Adrenal gland (tissue), 12 donors: ENCODE measurements around the gene SLC7A1. TPM values are rescaled to one million over a fixed set of nuclear protein-coding genes. Genes with fewer than 3 reads are reported as not detected.

Source experiments
- DNase-seq, 7 donors: peaks; one replicate each; pipeline ENCODE4 v3.0.0-alpha.2; 2019 to 2020
- H3K27ac ChIP-seq, 5 donors: fragments of 200-600 bp; sonication (generic) in 4 of 5; 1 replicate in 3 of 5; 2 replicates in 2 of 5; pipeline versions ENCODE4 v1.5.1 to v1.8.0; 2016 to 2020; ENCODE audit warnings: mild to moderate bottlenecking in 1 of 5
- H3K27me3 ChIP-seq: fragments of 200-600 bp; 2 replicates; pipeline ENCODE4 v1.8.0; 2021
- H3K36me3 ChIP-seq, 2 donors: fragments of 200-600 bp; replicated peaks in 1 of 2; 1 replicate in 1 of 2; 2 replicates in 1 of 2; pipeline versions ENCODE4 v1.5.1 to v1.8.0; 2018 to 2022
- H3K4me1 ChIP-seq, 2 donors: fragments of 200-600 bp; replicated peaks in 1 of 2; 1 replicate in 1 of 2; 2 replicates in 1 of 2; pipeline versions ENCODE4 v1.5.1 to v1.8.0; 2018 to 2021
- H3K4me3 ChIP-seq, 4 donors: fragments of 200-600 bp; sonication (generic) in 3 of 4; one replicate each; pipeline ENCODE4 v1.5.1; 2016 to 2018
- H3K9me3 ChIP-seq, 3 donors: fragments of 200-600 bp; sonication (generic) in 1 of 3; replicated peaks in 1 of 3; 1 replicate in 2 of 3; 2 replicates in 1 of 3; pipeline versions ENCODE4 v1.5.1 to v1.8.0; 2016 to 2021
- POLR2A ChIP-seq, 2 donors: fragments of 450-650 bp; IDR thresholded peaks; one replicate each; pipeline ENCODE4 v1.6.1; 2017; ENCODE audit warnings: antibody characterized with exemption in 2 of 2, mild to moderate bottlenecking in 2 of 2, moderate library complexity in 1 of 2
- WGBS, 4 donors: extraction: QIAGEN DNeasy Blood & Tissue Kit in 2 of 4; methylation state at CpG; one replicate each; pipeline versions ENCODE4 v1.1.5 to v1.1.7; 2013 to 2017; 5-methylcytosine and 5-hydroxymethylcytosine counted together
- intact Hi-C, 2 donors: fragments of 100-400 bp; cut with DNase I; formaldehyde crosslinking; loops; one replicate each; pipeline versions ENCODE4 v1.14.1 to v1.15.0; 2022 to 2023
- polyA plus RNA-seq, 3 donors: library from polyadenylated mRNA; stranded (reverse); fragments of 200-250 nt in 2 of 3; fragments of 350-450 nt in 1 of 3; fragmentation: Illumina TruSeq in 1 of 3; extraction: RNeasy Lipid Tissue Mini Kit (QIAGEN cat#74804) in 1 of 3; gene quantifications; one replicate each; pipeline ENCODE4 v1.2.3, GENCODE V29; 2013 to 2014
- total RNA-seq, 9 donors: library from RNA; depleted of rRNA in 4 of 9; stranded (reverse); fragments of >200 nt in 4 of 9; fragments of 120-200 nt in 1 of 9; fragmentation: NEBNext Ultra II Directional in 1 of 9; extraction: Animal tissue kit (Norgen Biotek cat#: 25700) in 1 of 9; gene quantifications; one replicate each; pipeline versions ENCODE4 v1.1.0 to v1.2.4, GENCODE V29; 2013 to 2023
- TF ChIP-seq, protein P1 (sequence below), 6 experiments: fragments of 450-650 bp in 4 of 6; fragments of 200-600 bp in 2 of 6; sonication (generic) in 1 of 6; IDR thresholded peaks; 1 replicate in 5 of 6; 2 replicates in 1 of 6; pipeline versions ENCODE4 v1.5.1 to v1.8.0; 2016 to 2021; ENCODE audit warnings: antibody characterized with exemption in 6 of 6, mild to moderate bottlenecking in 2 of 6, moderate library complexity in 1 of 6
- donor health status: healthy with polysubstance abuse.
- donor health status: Bipolar disorder and iron deficiency.
- donor health status: DM: yes; HTN: yes; CAD: no.
- donor health status: DM: no; HTN: no; CAD: no.
- donor health status: DM: no; HTN: no; CAD: no.
- donor health status: DM: yes; HTN: yes; CAD: no.

Gene SLC7A1
- total and polyA plus RNA-seq, 12 donors: 2.2 to 87.6 (median 6.2) TPM

DNA sequence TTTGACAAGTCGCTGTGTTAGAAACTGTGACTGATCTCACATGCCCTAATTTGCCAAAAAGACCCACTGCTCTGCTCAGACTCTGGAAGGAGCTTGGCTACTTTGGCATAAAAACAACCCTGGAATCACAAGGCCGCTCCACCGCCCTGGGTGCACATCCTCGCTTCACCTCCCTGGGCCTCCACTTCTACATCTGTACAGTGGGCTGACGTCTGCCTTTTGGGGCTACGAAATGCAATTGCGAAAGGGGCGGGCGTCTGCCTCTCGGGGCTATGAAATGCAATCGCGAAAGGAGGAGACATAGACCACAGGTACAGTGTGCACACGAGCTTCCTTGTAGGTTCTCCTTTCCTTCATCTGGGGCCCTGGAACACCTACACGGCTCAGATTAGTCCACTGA lies 74.2 kb downstream of the SLC7A1 start:
- H3K9me3 ChIP-seq: no peaks in the 10 kb centered on the region
- no peak for TF ChIP-seq POLR2A (IDR thresholded peaks at IDR 0.05)
- TF ChIP-seq, protein P1, sequence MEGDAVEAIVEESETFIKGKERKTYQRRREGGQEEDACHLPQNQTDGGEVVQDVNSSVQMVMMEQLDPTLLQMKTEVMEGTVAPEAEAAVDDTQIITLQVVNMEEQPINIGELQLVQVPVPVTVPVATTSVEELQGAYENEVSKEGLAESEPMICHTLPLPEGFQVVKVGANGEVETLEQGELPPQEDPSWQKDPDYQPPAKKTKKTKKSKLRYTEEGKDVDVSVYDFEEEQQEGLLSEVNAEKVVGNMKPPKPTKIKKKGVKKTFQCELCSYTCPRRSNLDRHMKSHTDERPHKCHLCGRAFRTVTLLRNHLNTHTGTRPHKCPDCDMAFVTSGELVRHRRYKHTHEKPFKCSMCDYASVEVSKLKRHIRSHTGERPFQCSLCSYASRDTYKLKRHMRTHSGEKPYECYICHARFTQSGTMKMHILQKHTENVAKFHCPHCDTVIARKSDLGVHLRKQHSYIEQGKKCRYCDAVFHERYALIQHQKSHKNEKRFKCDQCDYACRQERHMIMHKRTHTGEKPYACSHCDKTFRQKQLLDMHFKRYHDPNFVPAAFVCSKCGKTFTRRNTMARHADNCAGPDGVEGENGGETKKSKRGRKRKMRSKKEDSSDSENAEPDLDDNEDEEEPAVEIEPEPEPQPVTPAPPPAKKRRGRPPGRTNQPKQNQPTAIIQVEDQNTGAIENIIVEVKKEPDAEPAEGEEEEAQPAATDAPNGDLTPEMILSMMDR (IDR thresholded peaks at IDR 0.05): no peak
- no peaks in the 10 kb centered on the region for H3K36me3 ChIP-seq
- H3K4me3 ChIP-seq: no peak overlapping the region
- DNase-seq: no peak
- no peak overlapping the region for H3K27ac ChIP-seq
- WGBS, 4 donors: 94 to 97% (median 96%) methylated on average over 14 of the region's 14 CpGs
- intact Hi-C loops: no loop called here
- no peaks in the 10 kb centered on the region for H3K4me1 ChIP-seq
- H3K27me3 ChIP-seq: no peaks in the 10 kb centered on the region

DNA sequence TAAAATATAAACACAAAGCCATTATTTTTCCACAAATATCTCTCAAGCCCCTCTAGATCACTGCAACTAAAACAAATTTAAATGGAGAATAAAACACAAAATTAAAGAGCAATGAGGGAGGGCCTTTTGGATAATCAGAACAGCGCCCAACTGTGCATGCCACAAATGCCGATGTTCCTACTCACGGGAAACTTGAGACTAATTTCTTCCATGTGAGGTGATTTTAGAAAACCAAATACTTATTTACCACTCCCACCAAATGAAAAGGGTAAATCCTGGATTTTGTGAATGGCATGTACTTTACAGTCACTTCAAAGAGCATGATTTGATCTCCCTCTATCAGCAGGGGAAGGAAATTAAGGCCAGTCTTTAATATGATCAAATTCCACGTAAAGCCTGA lies 74.8 kb downstream of the SLC7A1 start:
- H3K27ac ChIP-seq: no peak overlapping the region
- no peaks in the 10 kb centered on the region for H3K9me3 ChIP-seq
- DNase-seq: no peak
- H3K36me3 ChIP-seq: no peaks in the 10 kb centered on the region
- intact Hi-C loops: no loop called here
- H3K4me1 ChIP-seq: no peaks in the 10 kb centered on the region
- H3K27me3 ChIP-seq: no peaks in the 10 kb centered on the region
- no peak overlapping the region for H3K4me3 ChIP-seq
- TF ChIP-seq POLR2A (IDR thresholded peaks at IDR 0.05): no peak
- TF ChIP-seq, protein P1 (IDR thresholded peaks at IDR 0.05): no peak
- 89 to 96% (median 94%) methylated on average over 4 of the region's 4 CpGs for WGBS, 4 donors

DNA sequence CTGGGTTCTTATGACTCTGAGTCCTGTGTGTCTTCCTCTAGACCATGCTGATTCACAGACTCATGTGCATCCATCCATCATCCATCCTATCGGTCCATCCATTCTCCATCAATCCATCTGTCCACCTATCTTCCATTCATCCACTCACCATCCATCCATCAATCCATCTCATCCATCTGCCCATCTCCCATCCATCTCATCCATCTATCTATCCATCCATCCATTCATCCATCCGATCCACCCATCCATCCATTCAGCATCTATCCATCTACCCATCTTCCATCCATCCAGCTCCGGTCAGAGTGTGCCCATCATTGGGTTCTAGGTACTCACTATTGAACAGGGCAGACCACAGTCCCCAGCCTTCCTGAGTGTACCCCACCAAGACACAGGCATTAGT lies 75.6 kb downstream of the SLC7A1 start:
- Histone ChIP-seq H3K27me3 (no peaks in the 10 kb centered on the region), H3K27ac (no peak overlapping the region), H3K4me3 (no peak overlapping the region), H3K9me3 (no peaks in the 10 kb centered on the region), H3K36me3 (no peaks in the 10 kb centered on the region), H3K4me1 (no peaks in the 10 kb centered on the region)
- TF ChIP-seq, protein P1 (IDR thresholded peaks at IDR 0.05): no peak
- TF ChIP-seq POLR2A (IDR thresholded peaks at IDR 0.05): no peak
- 97 to 99% (median 97%) methylated on average over 3 of the region's 3 CpGs for WGBS, 4 donors
- intact Hi-C loops: no loop called here
- DNase-seq: no peak

DNA sequence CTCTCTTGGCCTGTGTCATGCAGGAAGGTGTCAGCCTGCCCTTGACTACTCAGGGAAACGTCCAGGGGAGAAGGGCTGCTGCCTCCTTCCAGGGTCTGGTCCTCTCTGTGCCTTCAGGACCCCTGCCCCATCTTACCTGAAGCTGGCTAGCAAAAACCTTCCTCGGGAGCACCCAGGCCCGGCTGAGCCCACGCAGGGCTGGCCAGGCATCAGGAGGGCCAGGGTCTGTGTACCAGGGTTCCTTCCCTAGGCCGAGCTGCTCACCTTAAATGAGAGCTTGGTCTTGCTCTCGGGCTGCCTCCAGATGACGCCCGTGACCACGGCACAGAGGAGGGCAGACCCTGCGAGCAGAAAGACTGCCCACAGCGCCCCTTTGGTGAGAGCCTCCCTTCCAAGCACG lies 78.6 kb downstream of the SLC7A1 start:
- Histone ChIP-seq H3K4me3 (no peak overlapping the region), H3K27ac (no peak overlapping the region), H3K9me3 (no peaks in the 10 kb centered on the region), H3K27me3 (no peaks in the 10 kb centered on the region), H3K36me3 (no peaks in the 10 kb centered on the region), H3K4me1 (no peaks in the 10 kb centered on the region)
- intact Hi-C loops: no loop called here
- DNase-seq: no peak
- WGBS, 4 donors: 93 to 97% (median 94%) methylated on average over 6 to 12 of the region's 12 CpGs
- TF ChIP-seq, protein P1 (IDR thresholded peaks at IDR 0.05): no peak
- TF ChIP-seq POLR2A (IDR thresholded peaks at IDR 0.05): no peak
